HG03520 (cell line): ENCODE data around the gene CD44.

Experiments
- ATAC-seq: cut with Tn5 transposase; IDR thresholded peaks from one replicate; pipeline ENCODE4 v1.9.1; 2021; ENCODE audit warnings: mild to moderate bottlenecking, moderate library complexity; ENCODE audit not compliant: unreplicated experiment

The CD44 gene

DNA sequence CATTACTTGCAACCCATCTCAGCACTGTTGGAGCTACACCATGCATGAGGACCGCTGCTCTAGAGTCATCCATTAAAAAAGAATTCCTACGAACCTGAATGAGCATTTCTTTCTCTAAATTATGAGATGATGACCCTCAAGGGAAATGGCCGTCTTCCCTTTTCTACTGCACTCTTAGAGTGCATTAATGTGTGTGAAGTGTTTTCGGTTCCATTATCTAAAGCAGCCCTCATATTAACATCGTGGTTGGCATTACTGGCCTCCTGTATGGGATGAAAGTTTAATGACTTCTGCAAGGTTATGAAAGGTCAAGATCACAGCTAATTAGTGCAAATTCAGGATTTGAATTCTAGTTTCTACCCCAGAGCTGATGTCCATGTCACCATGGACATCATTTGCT, 16.7 kb downstream of the CD44 start:
- no peak for ATAC-seq

DNA sequence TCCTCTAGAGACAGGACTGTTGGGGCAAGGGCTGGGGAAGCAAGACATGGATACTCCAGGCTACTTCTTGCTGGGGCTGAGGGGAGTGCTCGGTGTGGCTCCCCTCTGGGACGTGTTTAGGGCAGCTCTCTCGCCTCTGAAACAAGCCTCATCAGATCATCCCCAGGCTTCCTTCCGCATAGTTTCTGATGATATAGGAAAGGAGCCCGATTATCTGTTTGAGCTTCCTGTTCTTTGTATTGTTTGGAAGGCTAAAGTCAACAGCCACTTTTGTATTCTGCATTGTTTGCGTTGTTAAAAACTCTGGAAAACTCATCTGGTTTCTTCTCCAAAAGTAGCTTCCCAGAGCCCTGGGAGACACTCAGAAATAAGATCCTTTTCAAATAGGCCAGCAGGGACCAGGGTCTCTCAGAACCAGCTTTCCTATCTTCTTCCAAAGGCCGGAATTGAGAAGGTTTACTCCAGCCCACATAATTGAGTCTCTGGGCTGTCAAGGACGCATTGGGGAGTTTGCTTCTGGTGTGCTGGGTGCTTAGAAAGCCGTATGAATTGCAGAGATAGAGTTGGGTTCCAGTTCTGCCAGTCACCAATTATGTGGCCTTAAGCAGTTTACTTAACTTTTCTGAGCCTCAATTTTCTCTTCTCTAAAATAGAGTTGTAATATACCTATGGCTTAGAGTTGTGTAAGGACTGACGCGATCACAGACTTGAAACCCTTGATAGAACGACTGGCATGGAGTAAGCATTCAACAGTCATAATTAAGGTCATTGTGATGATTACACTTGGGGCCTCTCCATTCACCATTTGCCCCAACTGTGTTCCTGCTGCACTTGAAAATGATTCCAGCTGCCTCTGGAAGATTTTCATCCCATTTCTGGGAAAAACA, 19.1 kb downstream of the CD44 start:
- ATAC-seq = no peak

DNA sequence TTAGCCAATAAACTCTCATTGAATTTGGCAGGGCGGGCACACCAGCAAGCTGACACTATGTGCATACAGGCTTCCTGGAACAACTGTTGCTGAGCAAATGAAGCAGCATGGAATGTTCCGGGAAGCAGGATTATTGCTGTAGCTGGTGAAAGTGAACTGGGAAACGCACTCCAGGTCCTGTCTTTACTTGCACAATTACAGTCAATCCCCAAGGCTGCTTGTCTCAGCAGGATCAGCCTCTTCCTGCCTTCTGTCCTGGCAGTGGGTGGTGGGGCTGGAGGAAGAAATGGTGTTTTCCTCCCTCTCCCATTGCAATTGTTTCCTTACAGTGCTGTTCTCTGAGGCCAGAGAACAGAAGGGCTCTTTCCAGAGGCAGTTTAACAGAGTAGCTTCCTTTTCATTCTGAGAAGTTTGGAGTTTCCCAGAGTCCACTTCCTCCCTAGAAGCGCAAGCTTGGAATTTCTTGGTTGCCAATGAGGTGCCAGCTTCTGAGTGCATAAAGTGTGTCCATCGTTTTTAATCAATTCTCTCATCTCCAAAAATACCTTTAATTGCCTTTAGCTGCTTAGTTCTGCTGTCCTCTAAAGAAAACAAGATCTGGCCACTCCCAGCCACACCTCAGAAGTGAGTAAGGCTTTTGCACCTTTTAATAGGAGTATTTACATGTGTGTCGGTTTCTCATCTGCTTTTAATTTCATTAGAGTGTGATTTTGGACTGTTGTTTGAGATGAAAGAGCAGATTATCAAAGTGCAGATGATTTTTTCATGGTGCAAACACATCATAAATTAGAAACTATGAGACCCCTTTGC, 19.9 kb downstream of the CD44 start:
- no peak for ATAC-seq

DNA sequence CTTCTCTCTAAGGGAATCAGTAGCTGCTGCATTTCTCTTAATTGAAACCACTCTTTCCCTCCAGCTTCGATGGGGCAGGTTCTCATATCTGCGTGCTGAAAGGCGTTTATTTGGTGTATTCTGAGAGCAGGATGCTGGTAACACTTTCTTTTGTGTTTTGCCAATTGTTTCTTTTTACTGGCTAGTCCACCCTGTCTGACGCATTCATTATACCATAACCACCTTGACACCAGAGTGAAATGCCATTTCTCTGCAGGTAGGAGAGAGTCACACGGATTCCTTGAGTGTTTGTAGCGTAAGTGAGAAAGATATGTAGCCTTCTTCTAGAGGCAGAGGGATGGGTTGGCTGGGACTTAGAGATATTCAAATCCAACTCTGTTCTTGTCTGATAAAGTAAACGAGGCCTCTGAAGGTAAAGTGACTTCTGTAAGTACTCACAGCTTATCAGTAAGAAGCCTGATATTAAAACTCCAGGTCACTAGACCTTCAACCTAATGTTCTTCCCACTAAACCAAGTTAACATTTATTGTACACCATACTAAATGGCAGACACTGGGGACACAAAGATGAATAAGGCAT, 21.4 kb downstream of the CD44 start:
- ATAC-seq = no peak

DNA sequence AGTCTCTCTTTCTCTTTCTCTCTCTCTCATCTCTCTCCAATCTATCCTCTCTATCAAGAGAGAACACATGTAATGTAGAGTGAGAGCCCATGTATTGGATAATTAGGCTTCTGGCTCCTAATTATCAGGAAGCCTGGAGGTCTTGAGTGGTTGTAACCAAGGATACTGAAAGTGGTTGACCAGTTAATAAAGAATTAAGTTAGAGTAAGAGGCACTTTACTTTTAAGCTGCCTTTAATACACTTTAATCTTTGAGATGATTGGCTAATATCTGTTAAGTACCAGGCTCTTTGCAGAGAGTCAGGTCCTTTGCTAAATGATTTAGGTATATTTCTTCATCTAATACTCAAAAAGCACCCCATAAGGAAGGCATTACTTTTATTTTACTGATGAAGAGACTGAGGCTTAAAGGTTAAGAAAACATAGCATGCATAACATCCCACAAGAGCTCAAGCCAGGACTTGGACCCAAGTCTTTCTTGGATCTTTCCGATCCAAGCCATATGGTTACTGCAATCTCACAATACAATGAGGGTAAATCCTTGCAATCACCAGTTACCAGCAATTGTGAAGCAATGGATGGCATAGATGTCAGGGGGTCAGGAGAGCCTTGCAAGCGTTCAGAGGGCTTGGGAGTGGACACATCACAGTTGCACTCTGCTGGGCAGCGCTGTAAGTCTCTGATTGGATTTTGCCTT, 22.1 kb downstream of the CD44 start:
- ATAC-seq = no peak

DNA sequence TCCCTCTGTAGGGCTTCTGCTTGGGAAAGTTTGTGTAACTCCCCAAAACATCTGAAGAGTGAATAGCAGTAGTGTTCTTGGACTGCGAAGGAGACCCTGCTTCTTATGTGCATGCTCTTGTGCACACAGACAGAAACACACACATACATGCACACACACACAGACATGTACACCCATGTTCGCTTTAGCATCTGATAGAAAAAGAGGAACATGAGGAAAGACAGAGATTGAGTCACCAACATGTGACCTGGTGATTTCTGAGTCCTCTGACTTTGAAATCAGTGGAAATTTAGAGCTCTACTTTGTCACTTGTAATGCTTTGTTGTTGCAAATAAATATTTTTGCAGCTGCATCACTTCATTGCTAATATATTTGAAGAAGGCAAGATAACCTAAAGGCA, 23.8 kb downstream of the CD44 start:
- no peak for ATAC-seq

DNA sequence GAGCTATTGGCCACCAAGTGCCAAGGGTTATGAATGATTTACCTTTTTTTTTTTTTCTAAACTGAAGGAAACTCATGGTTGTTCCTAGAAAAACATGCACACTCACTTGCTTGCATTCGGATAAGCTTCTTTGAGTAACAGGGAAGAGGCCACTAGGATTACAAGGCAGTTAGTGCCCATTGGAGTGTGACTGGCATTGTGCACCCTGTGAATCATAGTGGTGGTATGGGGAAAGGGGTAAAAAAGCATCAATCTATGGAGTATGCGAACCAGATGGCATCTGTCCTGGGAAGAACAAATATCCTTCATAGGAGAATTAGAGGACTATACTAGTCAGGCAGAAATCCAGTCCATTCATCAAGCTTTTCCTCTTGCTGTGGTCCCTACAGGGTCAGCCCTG, 24.2 kb downstream of the CD44 start:
- ATAC-seq = no peak

DNA sequence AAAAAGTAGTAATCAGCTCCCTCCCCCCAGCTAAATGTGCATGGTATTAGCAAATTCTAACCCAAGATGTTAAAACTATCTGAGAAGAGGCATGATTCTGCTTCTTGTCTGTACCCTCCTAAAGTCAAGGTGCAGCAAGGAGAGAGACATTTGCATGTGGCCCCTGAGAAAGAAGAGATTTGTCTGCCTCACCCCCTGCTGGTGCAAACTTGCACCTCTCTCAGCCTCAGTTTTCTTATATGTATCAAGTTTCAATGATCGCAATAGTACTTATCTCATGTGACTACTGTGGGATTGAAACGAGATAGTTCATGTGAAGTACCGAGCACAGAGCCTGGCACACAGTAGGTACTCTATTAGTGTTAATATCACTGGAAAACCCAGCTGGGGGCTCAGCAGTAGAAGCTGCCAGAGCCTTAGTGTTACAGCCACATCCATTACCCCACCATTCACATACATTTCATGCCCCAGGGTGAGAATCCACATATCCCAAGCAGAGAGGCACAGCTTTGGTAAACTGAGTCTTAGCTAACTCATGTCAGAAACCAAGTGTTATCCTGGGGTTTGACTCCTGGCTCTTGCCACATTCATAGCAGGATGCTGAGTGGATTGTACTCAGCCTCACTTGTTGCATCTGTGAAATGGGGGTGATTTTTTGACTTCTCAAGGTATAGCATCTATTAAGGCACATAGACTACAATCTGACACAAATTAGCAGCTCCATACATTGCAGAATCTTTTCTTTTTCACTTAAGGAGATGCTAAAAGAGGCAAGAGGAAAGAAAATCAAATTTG, 24.9 kb downstream of the CD44 start:
- peak; percentile 29 for ATAC-seq

DNA sequence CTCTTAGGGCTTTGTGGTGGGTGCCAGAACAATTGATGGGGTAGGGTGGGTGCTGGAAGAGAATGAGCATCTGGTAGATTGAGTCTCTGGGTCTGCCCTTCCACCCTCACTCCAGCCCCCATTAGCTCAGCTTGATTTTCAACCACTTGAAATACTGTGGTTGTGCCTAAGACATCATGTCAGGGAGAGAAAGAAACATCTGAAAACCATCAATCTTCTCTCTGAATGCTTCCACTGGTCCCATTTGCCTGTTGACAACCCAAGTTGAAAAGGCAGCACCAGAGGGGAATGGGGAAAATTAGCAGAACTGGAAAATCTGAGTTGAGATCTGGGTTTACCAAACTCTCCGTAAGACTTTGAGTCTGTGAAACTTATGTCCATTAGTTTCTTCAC, 26.1 kb downstream of the CD44 start:
- ATAC-seq = no peak

DNA sequence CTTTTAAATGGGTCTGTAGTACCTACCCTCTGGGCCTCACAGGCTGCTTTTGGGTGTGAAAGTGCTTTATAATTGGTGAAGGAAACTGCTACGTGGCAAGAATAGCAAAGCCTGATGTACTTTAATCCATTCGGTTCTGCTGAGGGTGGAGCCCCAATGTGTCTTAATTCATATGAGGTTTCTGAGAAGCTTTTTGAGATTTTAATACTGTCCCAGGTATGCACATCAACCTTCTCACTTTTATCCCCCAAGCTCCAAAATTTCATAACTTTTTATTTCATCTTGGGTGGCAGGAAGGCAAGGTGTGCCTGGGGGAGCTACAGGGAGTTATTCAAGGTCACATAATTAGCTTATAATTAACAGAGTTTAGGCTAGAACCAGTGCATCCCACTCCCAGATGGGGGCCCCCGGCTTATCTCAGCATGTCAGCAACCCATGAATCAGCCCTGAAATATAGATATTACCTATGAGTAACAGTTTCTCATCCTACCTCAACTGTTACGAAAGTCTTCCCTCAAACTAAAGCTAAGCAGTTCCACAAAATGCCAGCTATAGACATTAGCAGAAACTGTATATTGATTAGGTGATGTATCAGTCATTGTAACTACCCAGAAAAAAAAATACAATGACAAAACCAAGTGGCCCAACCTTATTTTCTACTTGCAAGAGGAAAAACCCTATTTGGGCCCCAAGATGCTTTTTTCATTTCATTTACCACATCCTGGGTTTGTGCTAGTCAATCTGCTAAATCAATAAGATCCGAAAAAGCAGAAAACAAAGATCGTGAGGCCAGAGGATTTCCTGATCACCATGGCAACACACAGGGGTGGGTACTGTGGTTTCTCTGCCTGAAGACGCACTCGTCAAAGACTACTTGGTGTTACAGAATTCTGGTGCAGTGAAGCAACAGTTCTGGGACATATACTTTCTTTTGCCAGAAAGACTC, 26.7 kb downstream of the CD44 start:
- peak; percentile 84 for ATAC-seq

DNA sequence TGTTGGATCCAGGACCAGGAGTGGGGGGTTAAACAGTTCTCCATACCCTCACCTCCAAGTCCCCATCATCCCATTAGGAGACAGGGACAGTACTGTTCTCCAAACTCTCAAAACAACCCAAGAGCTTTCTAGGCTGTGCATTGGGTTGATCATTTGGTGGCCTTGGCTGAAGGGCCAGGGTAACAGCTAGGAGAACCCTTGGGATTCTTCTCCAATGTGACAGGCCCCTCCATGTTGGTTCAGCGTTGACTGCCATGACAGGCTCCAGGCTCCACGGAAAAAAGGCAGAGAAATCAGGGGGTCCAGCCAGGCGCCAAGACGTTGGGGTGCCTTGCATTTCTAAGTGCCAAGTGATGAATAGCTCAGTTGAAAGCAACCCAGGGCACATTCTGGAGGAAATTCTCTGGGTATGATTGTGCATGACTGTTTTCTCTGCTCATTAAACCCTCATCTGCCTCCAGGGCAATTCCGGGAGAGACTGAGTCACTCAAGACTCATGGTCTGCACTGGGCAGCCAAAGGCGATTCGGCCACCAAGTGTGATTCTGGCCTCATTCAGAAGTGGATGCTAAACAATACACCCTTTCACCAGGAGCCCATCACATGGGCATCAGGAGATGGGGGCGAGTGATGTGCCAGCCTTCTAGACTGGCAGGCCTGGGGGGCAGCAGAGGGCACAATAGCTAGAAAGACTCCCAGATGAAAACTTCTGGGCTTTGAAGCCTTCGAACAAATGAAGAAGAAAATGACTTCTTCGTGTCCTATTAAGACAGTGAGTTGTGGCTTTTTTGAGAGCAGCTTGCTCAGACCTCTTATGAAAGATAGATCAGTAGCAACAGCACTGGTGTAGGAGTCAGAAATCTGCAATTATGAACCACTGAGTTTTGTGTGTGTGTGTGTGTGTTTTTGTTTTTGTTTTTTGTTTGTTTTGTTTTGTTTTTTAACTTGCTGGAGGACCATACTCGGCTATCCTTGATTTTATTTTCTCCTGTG, 27.7 kb downstream of the CD44 start:
- no peak for ATAC-seq

DNA sequence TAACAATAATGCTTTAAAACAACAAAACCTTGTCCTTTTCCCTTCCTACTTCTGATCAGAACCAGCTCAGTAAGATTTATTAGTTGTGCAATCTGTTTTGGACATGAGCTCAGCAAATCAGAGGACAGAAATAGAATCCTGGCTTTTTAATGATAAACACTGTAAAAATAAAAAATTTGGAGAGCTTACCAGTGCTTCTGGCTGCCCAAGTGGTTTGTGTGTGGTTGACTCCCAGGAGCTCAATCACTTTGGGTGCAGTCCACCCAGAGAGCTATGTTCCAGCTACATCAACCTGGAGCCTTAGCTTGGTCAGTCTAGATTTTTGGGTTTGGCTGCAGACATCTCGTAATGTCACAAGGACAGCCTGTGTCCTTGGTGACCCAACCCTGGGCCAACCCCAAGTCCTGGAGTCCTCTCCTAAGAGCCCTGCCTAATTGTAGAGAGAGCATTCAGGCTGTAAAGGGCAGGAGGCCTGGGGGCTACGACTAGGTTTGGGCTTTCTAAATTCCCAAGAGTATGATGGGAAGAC, 28.5 kb downstream of the CD44 start:
- ATAC-seq = no peak

DNA sequence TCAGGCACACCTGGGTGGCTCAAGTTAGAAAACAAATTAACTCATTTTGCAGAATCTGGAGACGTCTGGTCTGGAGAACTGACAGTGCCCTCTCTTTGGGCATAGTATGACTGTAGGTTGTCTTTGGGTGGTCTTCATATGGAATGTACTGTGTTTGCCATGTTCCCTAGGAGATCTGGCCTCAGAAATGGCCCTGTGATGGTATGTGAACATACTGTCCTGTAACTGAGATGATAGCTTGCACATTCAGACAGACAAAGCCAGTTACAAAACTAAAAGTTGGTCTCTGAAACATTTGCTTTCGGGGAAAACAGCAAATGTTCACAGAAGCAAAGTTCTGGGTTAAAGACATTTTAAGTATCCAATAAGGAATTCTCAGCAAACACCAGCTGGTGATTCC, 29.7 kb downstream of the CD44 start:
- ATAC-seq = no peak

DNA sequence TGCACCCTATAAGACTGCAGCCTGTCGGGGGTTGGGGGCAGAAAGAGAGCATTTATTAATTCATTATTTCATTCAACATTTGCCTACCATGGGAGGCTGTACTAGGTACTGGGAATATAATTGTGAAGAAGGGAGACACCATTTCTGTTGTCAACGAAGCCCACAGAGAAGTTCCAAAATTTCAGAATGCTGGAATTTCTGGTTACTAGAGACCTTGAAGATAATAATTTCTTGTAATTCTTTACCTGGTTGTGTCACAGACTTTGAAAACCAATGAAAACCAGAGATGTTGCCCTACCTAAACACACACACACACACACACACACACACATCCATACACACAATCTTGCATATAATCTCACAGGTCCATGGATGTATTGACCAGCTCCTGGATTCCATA, 30.1 kb downstream of the CD44 start:
- ATAC-seq = no peak

DNA sequence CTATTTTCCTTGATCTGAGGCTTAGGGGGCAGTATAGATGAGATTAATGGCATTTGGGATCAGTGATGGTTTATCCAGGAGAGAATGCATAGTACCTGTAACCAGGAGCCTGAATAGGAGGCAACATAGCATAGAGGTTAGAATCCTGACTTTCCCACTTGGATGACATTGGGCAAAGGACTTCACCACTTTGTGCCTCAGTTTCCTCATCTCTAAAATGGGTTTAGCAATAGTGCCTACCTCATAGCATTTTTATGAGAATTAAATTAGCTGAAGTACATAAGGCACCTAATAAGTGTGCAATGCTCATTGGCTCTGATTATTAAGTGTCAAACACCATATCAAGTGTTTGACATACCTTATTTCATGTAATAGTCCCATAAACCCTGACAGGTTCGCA, 30.8 kb downstream of the CD44 start:
- ATAC-seq = no peak

DNA sequence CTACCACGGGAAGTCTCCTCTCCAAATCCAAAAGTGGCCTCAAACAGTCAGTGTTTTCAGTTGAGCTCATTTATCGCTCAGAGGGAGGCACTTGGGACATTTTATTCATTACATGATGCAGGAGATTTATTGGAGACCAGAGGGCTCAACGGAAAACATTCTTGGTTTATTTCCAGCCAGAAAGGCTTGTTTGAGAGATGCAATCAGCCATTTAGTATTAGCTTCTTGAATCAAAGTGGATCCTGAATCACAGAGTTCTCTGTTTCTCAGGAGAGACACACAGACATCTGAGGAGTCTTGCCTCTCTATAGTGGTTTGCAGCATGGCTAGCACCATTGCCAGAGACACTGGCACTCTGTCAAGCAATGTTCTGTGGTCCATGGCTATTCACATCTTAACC, 31.5 kb downstream of the CD44 start:
- ATAC-seq = no peak

DNA sequence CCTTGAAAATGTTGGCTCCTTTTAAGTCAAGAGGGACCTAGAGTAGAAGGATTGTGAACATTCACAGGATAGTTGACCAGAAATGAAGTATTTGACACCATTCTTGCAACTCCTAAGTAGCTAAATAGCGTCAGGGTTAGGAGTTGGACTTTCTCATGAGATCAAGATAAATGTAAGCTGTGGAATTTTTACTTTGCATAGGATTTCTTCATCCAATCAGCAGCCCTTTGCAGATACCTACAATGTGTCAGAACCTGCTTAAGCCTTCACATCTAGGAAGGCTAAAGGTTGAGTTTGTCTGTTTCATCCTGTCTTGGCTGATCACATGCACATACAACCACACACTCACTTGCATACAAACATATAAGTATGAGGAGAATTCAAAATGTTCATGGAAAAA, 32.3 kb downstream of the CD44 start:
- ATAC-seq = no peak

DNA sequence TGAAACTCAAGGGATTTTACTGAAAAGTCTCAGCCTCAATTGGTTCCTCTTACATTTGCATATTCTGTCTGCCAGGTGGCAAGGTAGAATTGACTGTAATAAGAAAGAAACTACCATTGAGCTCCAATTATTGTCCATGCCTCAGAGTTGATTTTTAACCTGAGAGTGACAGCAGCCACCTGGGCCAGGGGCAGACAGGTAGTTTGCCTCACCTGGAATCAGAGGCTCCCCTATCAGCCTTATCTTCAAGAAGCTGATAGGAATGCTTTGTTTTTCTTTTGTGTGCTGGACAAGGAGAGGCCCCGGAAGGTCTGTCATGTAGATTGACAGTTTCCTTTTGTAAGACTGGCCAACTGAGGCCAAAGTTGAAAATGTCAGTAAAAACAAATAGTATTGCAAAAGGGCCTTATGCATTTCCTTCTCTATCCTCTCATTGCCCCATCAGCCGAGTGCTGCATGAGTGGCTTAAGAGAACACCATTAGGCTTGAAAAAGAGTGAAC, 34.1 kb downstream of the CD44 start:
- peak; percentile 68 for ATAC-seq
